Measurements from ENCODE around the gene HDAC4.

The HDAC4 gene

GRCh38 chr2:239396881-239397681, 3.7 kb downstream of the HDAC4 start:
- DNase-seq, result no peak

- DNase-seq, result no peak
These were observed 5.3 kb downstream of the HDAC4 start for GRCh38 chr2:239395524-239395923.

GRCh38 chr2:239394978-239395377, 5.8 kb downstream of the HDAC4 start:
- DNase-seq, result no peak

GRCh38 chr2:239394346-239394945, 6.4 kb downstream of the HDAC4 start:
- no peak for DNase-seq

- DNase-seq, result no peak
These were observed 6.9 kb downstream of the HDAC4 start for GRCh38 chr2:239393941-239394340.

GRCh38 chr2:239393388-239393940, 7.4 kb downstream of the HDAC4 start:
- no peak for DNase-seq

- no peak for DNase-seq
These were observed 8.0 kb downstream of the HDAC4 start for GRCh38 chr2:239392688-239393387.

GRCh38 chr2:239392072-239392357, 8.8 kb downstream of the HDAC4 start:
- no peak for DNase-seq

- no peak for DNase-seq
These were observed 9.3 kb downstream of the HDAC4 start for GRCh38 chr2:239391286-239392071.

GRCh38 chr2:239390546-239391285, 10.1 kb downstream of the HDAC4 start:
- DNase-seq, result no peak

- no peak for DNase-seq
These were observed 11.1 kb downstream of the HDAC4 start for GRCh38 chr2:239389414-239390329.

- DNase-seq, result no peak
These were observed 12.3 kb downstream of the HDAC4 start for GRCh38 chr2:239388236-239389151.

- no peak for DNase-seq
These were observed 13.0 kb downstream of the HDAC4 start for GRCh38 chr2:239387811-239388210.

GRCh38 chr2:239386872-239387445, 13.9 kb downstream of the HDAC4 start:
- DNase-seq, result no peak

- DNase-seq, result no peak
These were observed 14.7 kb downstream of the HDAC4 start for GRCh38 chr2:239386001-239386670.

GRCh38 chr2:239385096-239386000, 15.5 kb downstream of the HDAC4 start:
- no peak for DNase-seq

GRCh38 chr2:239383759-239384156, 17.1 kb downstream of the HDAC4 start:
- no peak for DNase-seq
